Fibroblast of lung (primary cell): ENCODE data around the gene FAM236A.
"Not testable (repeated sequence)": the region's sequence is repeated elsewhere in the genome, so short reads cannot be mapped to it uniquely, and the experiment has no call there.

Source experiments
- EZH2 ChIP-seq: IDR thresholded peaks from 2 replicates; pipeline ENCODE4 v1.5.1; 2012; ENCODE audit warnings: low read length, control low read depth, mild to moderate bottlenecking; ENCODE audit errors: missing control alignments
- TF ChIP-seq, protein P1 (sequence below), 2 donors: IDR thresholded peaks in 1 of 2; conservative IDR thresholded peaks in 1 of 2; 1 replicate in 1 of 2; 2 replicates in 1 of 2; pipeline ENCODE4 v1.5.1; 2011 to 2012; ENCODE audit warnings: low read length in 2 of 2, control low read depth in 1 of 2, inconsistent platforms in 1 of 2, low read depth in 1 of 2, mild to moderate bottlenecking in 1 of 2

- TF ChIP-seq, protein P1, sequence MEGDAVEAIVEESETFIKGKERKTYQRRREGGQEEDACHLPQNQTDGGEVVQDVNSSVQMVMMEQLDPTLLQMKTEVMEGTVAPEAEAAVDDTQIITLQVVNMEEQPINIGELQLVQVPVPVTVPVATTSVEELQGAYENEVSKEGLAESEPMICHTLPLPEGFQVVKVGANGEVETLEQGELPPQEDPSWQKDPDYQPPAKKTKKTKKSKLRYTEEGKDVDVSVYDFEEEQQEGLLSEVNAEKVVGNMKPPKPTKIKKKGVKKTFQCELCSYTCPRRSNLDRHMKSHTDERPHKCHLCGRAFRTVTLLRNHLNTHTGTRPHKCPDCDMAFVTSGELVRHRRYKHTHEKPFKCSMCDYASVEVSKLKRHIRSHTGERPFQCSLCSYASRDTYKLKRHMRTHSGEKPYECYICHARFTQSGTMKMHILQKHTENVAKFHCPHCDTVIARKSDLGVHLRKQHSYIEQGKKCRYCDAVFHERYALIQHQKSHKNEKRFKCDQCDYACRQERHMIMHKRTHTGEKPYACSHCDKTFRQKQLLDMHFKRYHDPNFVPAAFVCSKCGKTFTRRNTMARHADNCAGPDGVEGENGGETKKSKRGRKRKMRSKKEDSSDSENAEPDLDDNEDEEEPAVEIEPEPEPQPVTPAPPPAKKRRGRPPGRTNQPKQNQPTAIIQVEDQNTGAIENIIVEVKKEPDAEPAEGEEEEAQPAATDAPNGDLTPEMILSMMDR (conservative IDR thresholded peaks at IDR 0.05 in 1 of 2, IDR thresholded peaks at IDR 0.05 in 1 of 2; ENCODE audit: low read depth in 1 of 2, low read length in 2 of 2): not testable (repeated sequence)
- TF ChIP-seq EZH2: not testable (repeated sequence)
Observed at GRCh38 chrX:72932283-72932682, 5.7 kb upstream of the FAM236A start.
